Measurements from ENCODE around the gene AKR7A3.
"Not testable (repeated sequence)": the region's sequence is repeated elsewhere in the genome, so short reads cannot be mapped to it uniquely, and the experiment has no call there.

Gene AKR7A3

DNA sequence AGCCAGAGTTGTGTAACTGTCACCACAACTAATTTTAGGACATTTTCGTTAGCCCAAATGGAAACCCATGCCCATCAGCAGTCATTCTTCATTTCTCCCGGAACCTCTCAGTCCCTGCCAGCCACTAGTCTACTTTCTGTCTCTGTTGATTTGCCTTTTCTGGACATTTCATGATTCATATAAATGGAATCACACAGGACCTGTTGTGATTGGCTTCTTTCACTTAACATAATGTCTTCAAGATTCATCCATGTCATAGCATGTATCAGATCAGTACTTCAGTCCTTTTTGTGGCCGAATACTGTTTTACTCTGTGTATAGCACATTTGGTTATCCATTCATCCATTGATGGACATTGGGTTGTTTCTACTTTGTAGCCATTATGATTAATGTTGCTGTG, 30.6 kb upstream of the AKR7A3 start:
- no peak for DNase-seq (ENCODE audit: low read depth in 2 of 2, low spot score in 1 of 2)

DNA sequence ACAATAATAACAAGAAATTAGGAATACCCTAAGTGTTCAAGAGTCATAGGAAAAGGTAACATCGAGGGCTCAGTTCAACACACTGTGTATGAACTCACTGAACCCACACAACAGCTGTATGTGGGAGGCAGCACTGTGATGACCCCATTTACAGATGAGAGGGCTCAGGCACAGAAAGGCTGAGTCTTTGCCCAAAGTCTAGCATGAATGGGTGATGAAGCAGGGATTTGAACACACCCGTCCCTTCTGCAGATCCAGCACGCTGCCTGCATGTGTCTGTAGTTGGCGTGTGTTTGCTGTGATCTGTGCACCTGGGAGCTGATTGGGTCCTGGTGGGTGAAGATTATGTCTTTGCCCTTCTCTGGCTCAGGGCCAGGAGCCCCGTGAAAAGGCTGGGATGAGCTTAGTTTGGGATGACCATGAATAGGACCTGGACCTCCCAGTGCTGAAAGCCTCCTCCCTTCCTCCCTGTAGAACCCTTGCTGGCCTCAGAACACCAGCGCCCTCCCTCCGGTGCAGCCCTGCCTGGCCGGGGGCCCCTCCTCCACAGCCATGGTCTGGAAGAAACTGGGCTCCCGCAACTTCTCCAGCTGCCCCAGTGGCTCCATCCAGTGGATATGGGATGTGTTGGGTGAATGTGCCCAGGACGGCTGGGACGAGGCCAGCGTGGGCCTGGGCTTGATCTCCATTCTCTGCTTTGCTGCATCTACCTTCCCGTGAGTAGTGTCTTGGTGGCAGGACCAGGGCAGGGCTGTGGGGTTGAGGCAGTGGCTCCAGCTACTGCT, 28.7 kb upstream of the AKR7A3 start:
- no peak for DNase-seq (ENCODE audit: low read depth in 2 of 2, low spot score in 1 of 2)

DNA sequence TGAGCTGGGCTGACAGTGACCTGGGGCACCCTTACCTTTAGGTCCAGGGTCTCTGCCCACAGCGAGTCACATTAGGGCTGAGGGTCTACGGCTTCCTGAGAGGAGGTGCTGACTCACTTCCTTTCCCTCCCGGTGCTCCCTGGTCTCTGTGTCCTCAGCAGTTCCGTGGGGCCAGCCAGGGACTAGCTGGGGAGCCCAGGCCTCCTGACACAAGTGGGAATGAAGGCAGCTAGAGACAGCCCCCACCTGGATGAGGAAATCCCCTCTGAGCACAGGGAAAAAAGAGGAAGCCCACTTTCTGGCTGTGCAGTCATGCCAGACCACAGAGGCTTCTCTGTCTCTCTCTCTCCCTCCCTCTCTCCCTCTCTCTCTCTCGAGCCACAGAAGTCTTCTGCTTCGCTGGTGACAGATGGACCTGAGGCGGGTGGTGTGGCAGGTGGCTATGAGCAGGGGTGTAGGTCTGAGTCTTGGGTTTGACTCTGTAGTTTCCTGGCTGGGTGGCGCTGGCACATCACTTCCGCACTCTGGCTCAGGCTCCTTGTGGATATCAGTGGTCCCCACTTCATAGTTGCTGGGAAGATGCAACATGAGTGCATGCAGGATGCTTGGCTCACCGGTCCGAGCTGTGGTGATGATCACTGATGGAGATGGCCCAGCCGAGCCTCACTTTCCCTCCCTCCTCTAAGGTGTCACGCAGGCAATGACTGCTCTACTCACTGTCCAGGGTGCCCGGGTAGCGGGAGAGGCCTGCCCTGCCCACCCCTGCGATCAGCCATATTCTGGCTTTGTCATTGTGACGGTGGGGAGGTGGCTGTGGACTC, 27.0 kb upstream of the AKR7A3 start:
- no peak for DNase-seq (ENCODE audit: low read depth in 2 of 2, low spot score in 1 of 2)

GRCh38 chr1:19313961-19314882, 25.7 kb upstream of the AKR7A3 start:
- no peak for DNase-seq (ENCODE audit: low read depth in 2 of 2, low spot score in 1 of 2)

DNA sequence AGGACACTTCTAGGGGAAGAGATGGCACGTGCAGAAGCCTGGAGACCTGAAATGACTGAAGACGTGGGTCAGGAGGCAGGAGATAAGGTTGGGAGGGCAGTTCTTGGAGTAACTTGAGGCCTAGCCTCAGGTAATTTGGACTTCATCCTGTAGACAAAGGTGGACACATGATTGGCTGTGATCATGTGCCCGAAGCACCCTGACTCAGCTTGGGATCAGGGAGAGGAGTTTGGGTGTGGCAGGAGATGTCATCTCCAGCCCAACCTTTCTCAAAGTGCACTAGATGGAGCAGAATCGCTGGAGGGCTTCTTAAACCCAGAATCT, 25.0 kb upstream of the AKR7A3 start:
- no peak for DNase-seq (ENCODE audit: low read depth in 2 of 2, low spot score in 1 of 2)

DNA sequence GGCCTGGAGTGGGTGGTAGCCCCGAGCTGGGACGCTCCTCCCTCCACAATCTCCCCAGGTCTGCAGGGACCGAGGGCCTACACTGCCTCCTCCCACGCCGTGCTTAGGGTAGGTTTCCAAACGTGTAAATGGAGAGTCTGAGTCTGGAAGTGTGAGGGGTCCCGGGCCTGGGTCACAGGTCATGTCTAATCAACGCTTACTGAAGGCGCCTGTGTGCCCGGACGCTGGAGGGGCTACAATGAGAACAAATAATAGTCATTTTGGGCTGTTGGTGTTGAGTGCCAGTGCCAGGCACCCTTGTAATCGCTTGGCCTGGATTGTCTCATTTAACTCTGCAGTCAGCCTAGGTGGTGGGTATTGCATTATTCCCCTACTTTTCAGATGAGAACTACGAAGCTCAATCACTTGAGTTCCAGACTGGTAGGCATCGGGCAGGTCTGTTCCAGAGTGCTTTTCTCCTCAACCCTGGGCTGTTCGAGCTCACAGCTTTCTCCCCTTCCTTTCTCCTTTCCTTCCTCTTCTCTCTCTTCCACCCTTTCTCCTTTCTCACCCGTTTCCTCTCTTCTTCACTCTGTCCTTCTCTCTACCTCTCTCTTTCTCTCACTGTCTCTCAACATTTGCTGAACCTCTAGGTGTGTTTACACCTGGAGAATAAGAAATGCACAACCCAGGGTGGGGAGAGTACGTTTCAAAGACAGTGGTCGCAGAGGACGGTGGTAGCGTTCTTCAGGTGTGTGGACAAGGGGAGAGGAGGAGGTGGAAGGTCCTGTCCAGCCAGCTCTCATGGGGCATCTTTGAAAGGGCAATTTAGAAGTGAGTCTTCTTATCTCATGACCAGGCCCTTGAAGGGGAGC, 24.4 kb upstream of the AKR7A3 start:
- DNase-seq (ENCODE audit: low read depth in 2 of 2, low spot score in 1 of 2), result no peak

- peak; percentile 79 to 80 for DNase-seq (ENCODE audit: low read depth in 2 of 2, low spot score in 1 of 2)
These were observed 23.6 kb upstream of the AKR7A3 start, which contains the start of the genes AKR7A2 and SLC66A1 for GRCh38 chr1:19311931-19312781. Gene AKR7A2, minus strand, starts transcription at chr1:19312144. Its CDS starts 20 bp downstream, at chr1:19312124. Gene SLC66A1, plus strand, starts transcription at chr1:19312326. Its CDS starts 5,352 bp downstream, at chr1:19317678.

DNA sequence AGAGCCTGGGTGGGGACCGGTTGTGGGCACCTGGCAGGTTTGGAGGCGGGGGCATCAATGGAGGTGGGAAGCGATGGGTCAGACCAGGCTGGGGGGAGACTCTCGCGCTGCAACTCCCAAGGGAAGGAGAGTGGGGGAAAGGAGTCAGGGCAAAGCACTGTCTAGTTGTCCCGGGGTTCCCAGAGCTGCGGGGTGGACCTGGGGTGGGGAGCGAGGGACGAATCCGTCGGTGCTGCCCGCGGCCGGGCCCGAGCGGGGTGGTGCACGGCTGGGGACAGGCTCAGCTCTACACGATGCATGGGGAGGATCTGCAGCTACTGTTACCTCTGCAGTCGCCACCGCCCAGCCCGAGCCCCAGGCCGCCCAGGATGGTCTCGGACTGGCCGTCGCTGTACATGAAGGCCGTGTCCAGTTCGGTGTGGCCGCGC, 22.9 kb upstream of the AKR7A3 start:
- DNase-seq (ENCODE audit: low read depth in 2 of 2, low spot score in 1 of 2), result no peak

GRCh38 chr1:19310720-19311502, 22.3 kb upstream of the AKR7A3 start:
- DNase-seq (ENCODE audit: low read depth in 2 of 2, low spot score in 1 of 2), result no peak

- no peak for DNase-seq (ENCODE audit: low read depth in 2 of 2, low spot score in 1 of 2)
These were observed 21.5 kb upstream of the AKR7A3 start for GRCh38 chr1:19310061-19310460.

DNA sequence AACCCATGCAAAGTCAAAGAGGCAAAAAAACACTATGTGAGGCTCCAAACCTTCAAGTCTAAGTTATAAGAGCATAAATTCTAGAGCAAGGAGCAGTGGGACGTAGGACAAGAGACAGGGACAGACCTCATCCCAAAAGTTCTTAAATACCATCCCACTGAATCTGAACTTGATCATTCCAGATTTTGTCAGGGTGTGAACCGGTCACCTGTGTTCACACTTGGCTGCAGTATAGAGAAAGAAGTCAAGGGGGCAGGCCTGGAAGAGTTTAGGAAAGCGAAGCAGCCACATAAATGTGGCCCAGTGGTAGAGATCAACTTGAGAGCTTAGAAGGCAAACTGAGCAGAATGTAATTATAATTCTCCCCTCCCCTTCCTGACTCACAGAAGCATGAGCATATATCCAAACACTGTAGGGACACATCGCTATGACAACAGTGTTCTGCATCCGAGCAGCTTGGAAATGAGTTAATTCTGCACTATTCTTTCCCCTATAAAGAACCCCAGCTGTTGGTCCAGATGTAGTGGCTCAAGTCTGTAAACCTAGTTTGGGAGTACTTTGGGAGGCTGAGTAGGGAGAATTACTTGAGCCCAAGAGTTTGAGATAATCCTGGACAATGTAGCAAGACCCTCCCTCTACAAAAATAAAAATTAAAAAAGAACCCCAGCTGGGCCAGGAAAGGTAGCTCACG, 20.7 kb upstream of the AKR7A3 start:
- no peak for DNase-seq (ENCODE audit: low read depth in 2 of 2, low spot score in 1 of 2)

- no peak for DNase-seq (ENCODE audit: low read depth in 2 of 2, low spot score in 1 of 2)
These were observed 19.9 kb upstream of the AKR7A3 start for GRCh38 chr1:19308509-19308907.

GRCh38 chr1:19307794-19308508, 19.4 kb upstream of the AKR7A3 start:
- DNase-seq (ENCODE audit: low read depth in 2 of 2, low spot score in 1 of 2), result no peak

GRCh38 chr1:19306941-19307340, 18.4 kb upstream of the AKR7A3 start:
- no peak for DNase-seq (ENCODE audit: low read depth in 2 of 2, low spot score in 1 of 2)

GRCh38 chr1:19305880-19306279, 17.3 kb upstream of the AKR7A3 start:
- DNase-seq (ENCODE audit: low read depth in 2 of 2, low spot score in 1 of 2), result no peak

DNA sequence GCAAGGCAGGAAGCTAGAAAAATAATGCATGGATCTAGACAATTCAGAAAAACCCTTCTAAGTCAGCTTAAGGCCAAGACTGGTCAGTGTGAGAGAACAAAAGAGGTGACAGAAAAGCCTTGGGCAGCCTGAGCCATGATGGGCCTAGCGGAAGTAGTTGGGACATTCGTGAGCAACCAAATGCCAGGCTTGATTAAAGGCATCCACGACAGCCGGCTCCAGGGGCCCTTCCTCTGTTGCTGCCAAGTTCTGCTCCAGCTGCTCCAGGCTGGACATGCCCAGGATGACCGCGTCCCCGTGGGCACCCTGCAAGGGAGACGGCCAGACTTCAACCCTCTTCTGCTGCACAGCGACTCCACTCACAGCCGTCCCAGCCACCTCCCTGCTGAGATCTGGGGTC, 15.5 kb upstream of the AKR7A3 start:
- not testable (repeated sequence) for DNase-seq (ENCODE audit: low read depth in 2 of 2, low spot score in 1 of 2)

DNA sequence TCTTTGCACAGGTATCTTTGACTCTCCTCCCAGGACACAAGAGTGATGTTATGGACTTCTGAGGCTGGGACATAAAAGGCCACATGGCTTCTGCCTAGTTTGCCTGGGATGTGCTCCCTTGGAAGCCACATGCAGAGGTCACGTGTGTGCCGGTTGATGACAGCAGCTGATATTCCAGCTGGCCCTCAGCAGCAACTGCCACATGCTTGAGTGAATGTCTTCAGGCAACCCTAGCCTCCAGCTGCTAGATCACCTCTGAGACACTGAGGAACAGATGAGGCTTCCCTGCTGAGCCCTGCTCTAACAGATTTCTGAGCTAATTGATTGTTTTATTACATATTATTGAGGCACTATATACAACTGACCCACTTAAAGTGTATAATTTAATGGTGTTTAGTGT, 11.6 kb upstream of the AKR7A3 start:
- no peak for DNase-seq (ENCODE audit: low read depth in 2 of 2, low spot score in 1 of 2)
